HEK293 (cell line): ENCODE results near the gene SPRN.

ENCODE experiments used
- YY1 ChIP-seq: fragments of 450-650 bp; formaldehyde crosslinking; IDR thresholded peaks from 2 replicates; pipeline ENCODE4 v1.5.1; 2018; ENCODE audit warnings: missing biosample characterization, missing genetic modification characterization
- TF ChIP-seq, protein P1 (sequence below): fragments of 450-650 bp; formaldehyde crosslinking; conservative IDR thresholded peaks from 2 replicates; pipeline ENCODE4 v1.5.1; 2016; ENCODE audit warnings: low read depth, missing biosample characterization, missing genetic modification characterization

DNA sequence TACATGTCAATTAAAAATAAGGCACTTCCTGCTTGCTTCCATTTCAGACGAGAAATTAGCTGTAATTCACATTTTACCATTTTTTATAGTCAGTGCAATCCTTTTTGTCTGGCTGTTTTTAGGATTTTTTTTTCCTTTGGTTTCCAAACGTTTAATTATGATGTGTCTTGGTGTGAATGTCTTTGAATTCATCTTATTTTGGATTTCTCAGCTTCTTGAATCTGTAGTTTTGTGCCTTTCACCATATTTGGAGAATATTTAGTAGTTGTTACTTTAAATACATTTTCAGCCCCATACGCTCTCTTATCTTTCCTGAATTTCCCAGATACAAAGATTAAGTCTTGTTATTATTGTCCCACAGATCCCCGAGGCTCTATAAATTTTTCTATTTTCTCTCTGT, 26.9 kb upstream of the SPRN start:
- no peak for TF ChIP-seq YY1 (tag by site-specific recombination)
- TF ChIP-seq, protein P1, sequence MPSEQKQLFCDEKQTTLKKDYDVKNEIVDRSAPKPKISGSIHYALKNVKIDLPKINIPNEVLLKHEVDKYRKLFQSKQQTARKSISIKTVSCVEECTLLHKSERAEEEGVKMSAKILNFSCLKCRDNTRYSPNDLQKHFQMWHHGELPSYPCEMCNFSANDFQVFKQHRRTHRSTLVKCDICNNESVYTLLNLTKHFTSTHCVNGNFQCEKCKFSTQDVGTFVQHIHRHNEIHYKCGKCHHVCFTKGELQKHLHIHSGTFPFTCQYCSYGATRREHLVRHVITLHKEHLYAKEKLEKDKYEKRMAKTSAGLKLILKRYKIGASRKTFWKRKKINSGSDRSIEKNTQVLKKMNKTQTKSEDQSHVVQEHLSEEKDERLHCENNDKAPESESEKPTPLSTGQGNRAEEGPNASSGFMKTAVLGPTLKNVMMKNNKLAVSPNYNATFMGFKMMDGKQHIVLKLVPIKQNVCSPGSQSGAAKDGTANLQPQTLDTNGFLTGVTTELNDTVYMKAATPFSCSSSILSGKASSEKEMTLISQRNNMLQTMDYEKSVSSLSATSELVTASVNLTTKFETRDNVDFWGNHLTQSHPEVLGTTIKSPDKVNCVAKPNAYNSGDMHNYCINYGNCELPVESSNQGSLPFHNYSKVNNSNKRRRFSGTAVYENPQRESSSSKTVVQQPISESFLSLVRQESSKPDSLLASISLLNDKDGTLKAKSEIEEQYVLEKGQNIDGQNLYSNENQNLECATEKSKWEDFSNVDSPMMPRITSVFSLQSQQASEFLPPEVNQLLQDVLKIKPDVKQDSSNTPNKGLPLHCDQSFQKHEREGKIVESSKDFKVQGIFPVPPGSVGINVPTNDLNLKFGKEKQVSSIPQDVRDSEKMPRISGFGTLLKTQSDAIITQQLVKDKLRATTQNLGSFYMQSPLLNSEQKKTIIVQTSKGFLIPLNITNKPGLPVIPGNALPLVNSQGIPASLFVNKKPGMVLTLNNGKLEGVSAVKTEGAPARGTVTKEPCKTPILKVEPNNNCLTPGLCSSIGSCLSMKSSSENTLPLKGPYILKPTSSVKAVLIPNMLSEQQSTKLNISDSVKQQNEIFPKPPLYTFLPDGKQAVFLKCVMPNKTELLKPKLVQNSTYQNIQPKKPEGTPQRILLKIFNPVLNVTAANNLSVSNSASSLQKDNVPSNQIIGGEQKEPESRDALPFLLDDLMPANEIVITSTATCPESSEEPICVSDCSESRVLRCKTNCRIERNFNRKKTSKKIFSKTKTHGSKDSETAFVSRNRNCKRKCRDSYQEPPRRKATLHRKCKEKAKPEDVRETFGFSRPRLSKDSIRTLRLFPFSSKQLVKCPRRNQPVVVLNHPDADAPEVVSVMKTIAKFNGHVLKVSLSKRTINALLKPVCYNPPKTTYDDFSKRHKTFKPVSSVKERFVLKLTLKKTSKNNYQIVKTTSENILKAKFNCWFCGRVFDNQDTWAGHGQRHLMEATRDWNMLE = no peak
